Cortex of kidney (tissue), 1 donor: ENCODE results near the gene NMNAT2.
"Not testable (repeated sequence)": the region's sequence is repeated elsewhere in the genome, so short reads cannot be mapped to it uniquely, and the experiment has no call there.

ENCODE experiments used
- DNase-seq: peaks from one replicate; lab custom pipeline; 2025; lab: John Stamatoyannopoulos, UW

Gene NMNAT2

GRCh38 chr1:183259924-183260323 is 158.3 kb downstream of the NMNAT2 start:
- DNase-seq: no peak

DNA sequence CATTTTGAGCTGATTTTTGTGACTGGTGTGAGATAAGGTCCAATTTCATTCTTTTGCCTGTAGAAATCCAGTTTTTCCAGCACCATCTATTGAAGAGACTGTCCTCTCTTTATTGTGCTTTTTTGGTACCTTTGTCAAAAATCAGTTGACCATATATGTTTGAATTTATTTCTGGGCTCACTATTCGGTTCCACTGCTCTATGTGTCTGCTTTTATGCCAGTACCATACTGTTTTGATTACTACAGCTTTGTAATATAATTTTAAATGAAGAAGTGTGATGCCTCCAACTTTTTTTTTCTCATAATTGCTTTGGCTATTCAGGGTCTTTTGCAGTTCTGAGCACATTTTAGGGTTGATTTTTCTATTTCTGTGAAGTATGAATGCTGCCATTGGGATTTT is 163.1 kb downstream of the NMNAT2 start:
- no peak for DNase-seq

DNA sequence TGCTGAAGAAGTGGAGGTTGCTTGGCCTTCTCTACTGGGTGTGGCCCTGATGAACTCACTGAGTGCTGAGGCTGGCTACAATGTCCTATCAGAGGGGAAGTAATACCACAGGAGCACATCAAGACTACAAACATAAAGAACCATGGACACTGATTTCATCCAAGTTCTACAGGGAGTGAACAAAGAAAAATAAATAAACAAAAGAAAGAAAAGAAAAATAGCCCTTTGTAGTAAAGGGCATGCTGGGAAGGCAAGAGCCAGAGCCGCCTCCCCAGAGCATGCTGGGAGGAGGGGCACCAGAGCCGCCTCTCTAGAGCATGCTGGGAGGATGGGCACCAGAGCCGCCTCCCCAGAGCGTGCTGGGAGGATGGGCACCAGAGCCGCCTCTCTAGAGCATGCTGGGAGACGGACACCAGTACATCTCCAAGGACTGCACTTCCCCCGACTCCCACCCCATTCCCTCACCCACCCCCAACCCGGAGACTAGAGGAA is 166.2 kb downstream of the NMNAT2 start:
- DNase-seq: no peak

DNA sequence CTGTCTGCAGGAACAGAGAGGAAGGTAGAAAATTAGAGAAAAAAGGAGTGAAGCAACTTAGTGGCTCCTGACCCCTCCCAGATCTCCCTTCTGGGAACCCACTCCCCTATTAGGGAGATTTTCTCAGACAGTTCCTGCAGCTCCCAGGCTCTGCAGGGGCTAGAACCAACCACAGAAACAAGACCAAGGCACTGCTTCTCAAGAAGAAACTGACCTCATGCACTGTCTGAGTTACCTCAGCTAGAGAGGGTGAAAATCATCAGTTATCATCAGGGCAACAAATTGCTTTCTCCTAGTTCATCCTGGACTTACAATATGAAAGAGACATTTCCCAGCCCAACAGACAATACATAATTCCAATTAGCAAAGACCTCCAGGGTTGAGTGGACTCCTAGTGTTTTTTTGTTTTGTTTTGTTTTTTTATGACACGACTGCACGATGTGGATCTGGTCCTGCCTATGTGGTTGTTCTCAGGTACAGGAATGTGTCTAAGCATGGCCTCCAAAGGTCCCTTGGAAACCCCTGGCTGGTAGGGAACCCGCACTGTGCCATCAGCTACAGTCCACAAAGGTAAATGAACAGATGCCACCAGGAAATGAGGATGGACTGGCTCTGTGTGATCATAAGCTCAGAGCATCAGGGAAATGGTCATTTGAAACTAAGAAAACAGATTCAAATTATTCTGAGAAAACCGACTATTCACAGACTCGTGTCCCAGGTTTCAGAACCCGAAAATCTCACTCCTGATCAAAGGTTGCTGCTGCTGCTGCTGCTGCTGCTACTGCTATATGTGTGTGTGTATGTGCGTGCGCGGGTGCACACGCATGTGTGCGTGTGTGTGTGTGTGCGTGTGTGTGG is 166.8 kb downstream of the NMNAT2 start:
- no peak for DNase-seq

DNA sequence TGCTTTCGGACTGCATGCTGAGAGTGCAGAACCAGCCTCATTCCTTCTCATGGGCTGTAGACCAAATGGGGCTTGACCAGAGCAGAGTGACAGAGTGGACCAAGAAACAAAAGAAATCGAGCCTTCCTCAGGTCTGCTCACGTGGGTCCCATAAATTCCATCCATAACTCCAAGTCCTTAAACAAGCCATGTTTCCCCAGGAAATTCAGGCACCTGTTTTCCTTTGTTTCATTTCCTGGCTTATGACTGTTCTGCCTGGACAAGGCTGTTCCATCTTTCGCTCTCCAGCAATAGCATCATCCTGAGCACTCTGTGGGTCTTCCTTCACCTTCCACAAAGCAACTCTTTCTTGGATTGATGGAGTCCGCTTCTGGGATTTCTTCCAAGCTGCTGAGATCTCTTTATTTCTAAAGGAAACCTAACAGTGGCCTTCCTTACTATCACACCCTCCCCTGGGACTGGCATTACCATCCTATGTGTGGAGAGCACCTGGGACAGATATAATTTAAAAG is 168.2 kb downstream of the NMNAT2 start:
- no peak for DNase-seq

DNA sequence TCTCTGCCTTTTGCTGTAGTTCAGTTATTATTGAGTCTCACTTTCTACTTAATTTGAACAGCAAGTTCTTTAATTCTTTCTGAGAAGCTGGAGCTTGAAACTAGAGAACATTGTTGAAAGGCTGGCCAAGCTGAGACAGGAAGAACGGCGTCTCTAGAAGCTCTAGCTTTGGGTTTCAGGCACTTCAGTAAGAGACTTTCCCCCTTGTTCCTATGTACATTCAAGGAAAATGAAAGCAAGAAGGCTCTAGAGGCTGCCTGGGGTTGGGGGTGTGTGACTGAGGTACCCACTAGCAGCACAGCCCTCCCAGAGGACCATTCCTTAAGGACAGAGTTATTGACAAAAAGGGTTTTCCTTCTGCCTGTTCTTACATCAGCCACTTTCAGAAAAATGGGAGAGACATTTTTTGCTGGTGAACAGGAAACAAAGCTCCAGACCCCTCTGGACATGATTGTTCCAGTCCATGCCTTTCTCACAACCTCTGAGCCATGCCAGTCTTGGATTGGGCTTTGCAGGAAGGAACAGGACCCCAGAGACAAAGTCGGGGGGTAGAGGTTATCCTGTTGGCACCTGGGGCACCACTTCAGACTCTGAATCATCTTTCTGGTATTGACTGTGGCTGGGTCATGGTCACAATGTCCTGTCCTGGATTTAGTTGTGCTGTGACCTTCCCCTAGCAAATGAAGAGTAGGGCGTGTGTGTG is 169.0 kb downstream of the NMNAT2 start:
- DNase-seq: no peak

GRCh38 chr1:183247931-183248330 is 170.2 kb downstream of the NMNAT2 start:
- no peak for DNase-seq

- DNase-seq: no peak
Observed at GRCh38 chr1:183247484-183247883, 170.7 kb downstream of the NMNAT2 start.

DNA sequence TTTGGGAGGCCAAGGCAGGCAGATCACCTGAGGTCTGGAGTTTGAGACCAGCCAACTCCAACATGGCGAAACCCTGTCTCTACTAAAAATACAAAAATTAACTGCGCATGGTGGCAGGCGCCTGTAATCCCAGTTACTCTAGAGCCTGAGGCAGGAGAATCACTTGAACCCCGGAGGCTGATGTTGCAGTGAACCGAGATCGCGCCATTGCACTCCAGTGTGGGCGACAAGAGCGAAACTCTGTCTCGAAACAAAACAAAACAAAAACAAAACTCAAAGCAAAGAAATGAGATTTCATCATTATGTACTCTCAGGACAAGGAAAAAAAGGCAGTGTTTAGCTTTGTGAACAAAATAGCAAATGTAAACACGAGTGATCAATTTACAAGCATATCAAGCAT is 171.1 kb downstream of the NMNAT2 start:
- DNase-seq: no peak

DNA sequence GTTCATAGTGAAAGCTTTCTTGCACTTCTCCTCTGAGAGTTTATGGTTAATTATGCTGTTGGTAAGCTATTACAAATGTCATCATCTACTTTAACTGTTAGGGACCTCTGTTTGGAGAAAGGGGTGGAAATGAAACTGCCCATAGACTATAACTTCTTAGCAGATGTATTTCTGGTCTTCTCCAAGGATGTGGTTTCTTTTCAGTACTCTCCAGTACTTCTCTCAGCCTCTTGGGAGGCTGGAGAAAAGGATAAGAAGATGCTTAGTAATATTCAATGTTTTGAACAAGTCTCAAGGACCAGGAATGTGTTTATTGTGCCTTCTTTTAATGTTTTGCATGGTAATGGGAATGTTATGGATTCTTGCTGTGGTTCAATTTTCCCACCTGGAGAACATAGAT is 171.7 kb downstream of the NMNAT2 start:
- DNase-seq: no peak

GRCh38 chr1:183245357-183245756 is 172.8 kb downstream of the NMNAT2 start:
- no peak for DNase-seq

- no peak for DNase-seq
Observed at GRCh38 chr1:183244466-183244865, 173.7 kb downstream of the NMNAT2 start.

GRCh38 chr1:183243161-183244050 is 174.8 kb downstream of the NMNAT2 start:
- no peak for DNase-seq

GRCh38 chr1:183242556-183242955 is 175.6 kb downstream of the NMNAT2 start:
- DNase-seq: no peak

- DNase-seq: no peak
Observed at GRCh38 chr1:183241471-183241870, 176.7 kb downstream of the NMNAT2 start.

- DNase-seq: not testable (repeated sequence)
Observed at GRCh38 chr1:183240853-183241252, 177.3 kb downstream of the NMNAT2 start.

- DNase-seq: no peak
Observed at GRCh38 chr1:183240526-183240825, 177.7 kb downstream of the NMNAT2 start.

- no peak for DNase-seq
Observed at GRCh38 chr1:183239793-183240525, 178.2 kb downstream of the NMNAT2 start.

GRCh38 chr1:183239220-183239742 is 178.9 kb downstream of the NMNAT2 start:
- DNase-seq: no peak

DNA sequence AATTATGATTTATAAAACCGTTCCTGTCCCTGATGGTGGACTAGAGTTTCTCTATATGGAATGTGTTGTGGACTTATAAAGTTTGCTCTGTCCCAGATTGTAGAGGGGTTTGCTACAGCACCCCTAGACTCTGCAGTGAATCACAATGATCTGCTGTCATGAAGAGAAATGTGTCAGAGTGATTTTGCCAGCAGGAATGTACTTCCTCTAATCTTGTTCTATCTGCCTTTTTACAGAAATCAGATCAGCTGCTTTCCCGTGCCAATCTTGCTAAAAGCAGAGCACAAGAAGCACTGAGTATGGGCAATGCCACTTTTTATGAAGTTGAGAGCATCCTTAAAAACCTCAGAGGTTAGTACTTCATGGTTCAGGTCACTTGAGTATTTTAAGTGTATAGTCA is 180.1 kb downstream of the NMNAT2 start:
- DNase-seq: no peak

- DNase-seq: no peak
Observed at GRCh38 chr1:183237046-183237445, 181.1 kb downstream of the NMNAT2 start.
